Measurements from ENCODE around the gene PAX8. TPM values are rescaled to one million over a fixed set of nuclear protein-coding genes. Genes with fewer than 3 reads are reported as not detected.

Gene PAX8
- total RNA-seq: 1.9 and 3.0 TPM in 2 replicates

DNA sequence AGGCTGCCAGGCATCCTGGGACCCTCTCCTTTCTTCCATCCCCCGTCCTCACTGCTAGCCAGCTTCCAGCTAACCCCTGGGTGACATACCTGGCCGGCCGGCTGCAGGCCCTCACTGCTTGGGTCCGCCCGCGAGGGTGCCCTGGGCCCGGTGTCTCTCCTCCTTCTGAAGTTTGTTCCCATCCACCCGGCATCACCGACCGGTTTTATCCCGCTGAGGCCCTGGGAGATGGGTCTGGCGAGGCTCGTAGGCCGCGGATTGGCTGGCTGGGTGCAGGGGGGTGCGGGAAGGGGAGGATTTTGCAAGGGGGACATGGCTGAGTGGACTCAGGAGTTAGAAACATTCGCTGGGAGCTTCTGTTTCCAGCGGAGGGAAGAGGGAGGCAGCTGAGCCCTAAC lies at the start of gene PAX8:
Gene PAX8, minus strand, starts transcription at position 180 of the 398 bp plus-strand sequence. CDS start 527 bp downstream, outside the sequence.

DNA sequence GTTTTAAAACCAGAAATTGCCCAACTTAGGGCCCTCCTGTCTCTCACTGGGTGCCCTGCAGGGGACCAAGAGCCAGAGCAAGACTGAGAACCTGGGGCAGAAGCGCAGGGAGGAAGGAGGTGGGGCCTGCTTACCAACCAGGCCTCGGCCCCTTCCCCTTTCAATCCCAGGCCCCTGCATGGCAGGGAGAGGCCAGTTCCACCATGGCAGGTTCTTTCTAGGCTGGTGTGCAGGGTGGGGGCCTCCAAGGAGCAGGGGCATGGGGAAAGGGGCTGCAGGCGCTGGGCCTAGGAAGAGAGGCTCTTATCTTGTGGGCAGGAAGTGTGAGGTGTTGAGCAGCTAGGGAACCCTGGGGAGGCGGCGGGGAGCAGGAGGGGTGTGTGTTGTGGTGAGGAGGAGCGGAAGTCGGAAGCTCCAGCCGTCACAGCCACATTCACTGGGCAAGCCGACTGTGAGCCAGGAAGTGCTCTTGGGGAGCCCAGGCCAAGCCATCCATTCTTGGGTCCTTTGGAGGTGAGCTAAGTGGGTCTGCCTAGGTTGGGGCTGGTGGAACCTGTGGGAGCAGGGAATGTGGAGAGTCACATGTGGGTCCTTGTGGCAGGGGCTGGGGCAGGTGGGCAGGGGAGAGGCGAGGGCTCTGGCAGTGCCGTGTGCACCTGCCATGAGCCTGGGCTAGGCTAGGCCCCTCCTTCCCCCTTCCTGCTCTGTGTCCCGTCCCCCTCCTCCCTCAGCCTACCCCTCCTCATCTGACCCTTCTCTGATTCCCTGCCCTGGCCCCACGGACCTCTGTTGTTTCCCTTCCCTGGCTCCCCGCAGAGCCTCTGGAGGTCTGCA lies 105.0 kb downstream of the PAX8 start, which contains the start of gene PSD4:
Gene PSD4, plus strand, starts transcription at position 430 of the 834 bp plus-strand sequence. CDS start 8,486 bp downstream, outside the sequence.

Other genes starting within 250 kb of the PAX8 start
- gene IL36B, start 226.1 kb downstream of the PAX8 start, total RNA-seq: not detected in 2 replicates
- not detected in 2 replicates for gene IL36RN, start 219.7 kb downstream of the PAX8 start, total RNA-seq
- gene IL1F10, start 211.0 kb downstream of the PAX8 start, total RNA-seq: not detected in 2 replicates
- not detected in 2 replicates for gene IL1RN, start 151.3 kb downstream of the PAX8 start, total RNA-seq
- gene PSD4, start 105.0 kb downstream of the PAX8 start, total RNA-seq: 0.69 and 1.4 TPM in 2 replicates
- gene ZNG1B, start 158.8 kb upstream of the PAX8 start, total RNA-seq: 13.7 and 14.7 TPM in 2 replicates
- gene FOXD4L1, start 219.7 kb upstream of the PAX8 start, total RNA-seq: 0.15 TPM in 1 of 2 replicates, not detected in the other

All from cardiac ventricle fibroblast (primary cell).